GM12878 (cell line): ENCODE data around the gene DDX51. TPM values are rescaled to one million over a fixed set of nuclear protein-coding genes. Genes with fewer than 3 reads are reported as not detected.
A peak's percentile ranks its signal among the peaks of the same experiment; 100 is the strongest.

Experiments
- ATAC-seq: fragments of 200-7000 bp; cut with Tn5 transposase; 3 replicates; pipeline ENCODE4 v1.9.1; 2020; ENCODE audit warnings: mild to moderate bottlenecking, moderate library complexity
- BruUV-seq: library from RNA; stranded (reverse); fragments of 400-500 nt; replicated peaks from 2 replicates; lab custom pipeline; 2021; lab: Mats Ljungman, UMichigan
- CTCF ChIA-PET: fragments of 300-600 bp; sonication (Branson Sonifier 250); formaldehyde crosslinking; extraction: SDS; loops from one replicate; lab custom pipeline; 2021; ENCODE audit warnings: inconsistent platforms; lab: Yijun Ruan, JAX
- POLR2A ChIA-PET: fragments of 350-600 bp; formaldehyde crosslinking; extraction: SDS; loops from one replicate; lab custom pipeline; 2021; ENCODE audit warnings: inconsistent platforms; lab: Charles Lee
- RAD21 ChIA-PET: fragments of 300-600 bp; sonication (Branson Sonifier 250); formaldehyde crosslinking; loops from one replicate; lab custom pipeline; 2023; ENCODE audit warnings: antibody characterized with exemption; ENCODE audit not compliant: unreplicated experiment; lab: Charles Lee
- SMC1A ChIA-PET: fragments of 300-600 bp; sonication (Branson Sonifier 250); formaldehyde crosslinking; loops from one replicate; lab custom pipeline; 2023; ENCODE audit not compliant: unreplicated experiment, uncharacterized antibody; lab: Charles Lee
- DNase-seq: peaks from one replicate; pipeline ENCODE4 v3.0.0-alpha.2; 2011; ENCODE audit warnings: low read depth, low spot score
- FAIRE-seq: peaks from 3 replicates; lab custom pipeline; 2011; peaks lifted over from hg19 to GRCh38; lab: Jason Lieb, UNC
- H2AFZ ChIP-seq: 2 replicates; pipeline ENCODE4 v1.6.0; 2011; ENCODE audit warnings: low read depth, low read length, control low read depth; ENCODE audit not compliant: control insufficient read depth
- H3K27ac ChIP-seq: 2 replicates; pipeline ENCODE4 v1.5.1; 2011; ENCODE audit warnings: control low read depth; ENCODE audit not compliant: control insufficient read depth, insufficient read depth
- H3K27me3 ChIP-seq, 2 experiments: replicated peaks in 1 of 2; 2 replicates each; pipeline versions ENCODE4 v1.6.0 to v1.6.1; 2011; ENCODE audit warnings: low read length in 1 of 2; ENCODE audit not compliant: control insufficient read depth in 2 of 2, insufficient read depth in 2 of 2
- H3K36me3 ChIP-seq, 2 experiments: 2 replicates each; pipeline ENCODE4 v1.5.1; 2011; ENCODE audit warnings: low read length in 1 of 2; ENCODE audit not compliant: control insufficient read depth in 2 of 2, insufficient read depth in 2 of 2
- H3K4me1 ChIP-seq: 2 replicates; pipeline ENCODE4 v1.6.1; 2011; ENCODE audit warnings: mild to moderate bottlenecking, low read length, moderate library complexity, mixed read lengths; ENCODE audit not compliant: control insufficient read depth, insufficient read depth
- H3K4me2 ChIP-seq: 2 replicates; pipeline ENCODE4 v1.6.0; 2011; ENCODE audit warnings: control low read depth; ENCODE audit not compliant: control insufficient read depth, insufficient read depth
- H3K4me3 ChIP-seq: fragments of 200-600 bp; sonication (generic); 2 replicates; pipeline ENCODE4 v1.5.1; 2016
- H3K79me2 ChIP-seq: 2 replicates; pipeline ENCODE4 v1.6.0; 2011; ENCODE audit warnings: low read length; ENCODE audit not compliant: control insufficient read depth, insufficient read depth
- H3K9ac ChIP-seq: 2 replicates; pipeline ENCODE4 v1.8.0; 2011; ENCODE audit warnings: low read length, control low read depth, mixed read lengths; ENCODE audit not compliant: control insufficient read depth, insufficient read depth
- H3K9me3 ChIP-seq: replicated peaks from 3 replicates; pipeline ENCODE4 v1.5.1; 2011; ENCODE audit warnings: mild to moderate bottlenecking, low read length; ENCODE audit not compliant: control insufficient read depth, insufficient read depth
- H4K20me1 ChIP-seq: 2 replicates; pipeline ENCODE4 v1.6.0; 2011; ENCODE audit not compliant: control insufficient read depth, insufficient read depth
- HDGF ChIP-seq: fragments of 450-650 bp; IDR thresholded peaks from 2 replicates; pipeline ENCODE4 v1.6.1; 2016; ENCODE audit warnings: antibody characterized with exemption
- ZNF384 ChIP-seq: IDR thresholded peaks from 2 replicates; pipeline ENCODE4 v1.6.1; 2012; ENCODE audit warnings: low read depth, mild to moderate bottlenecking, low read length, improper control_type of control experiment, borderline replicate concordance
- WGBS: methylation state at CpG from one replicate; pipeline ENCODE4 v1.1.6; 2016; ENCODE audit warnings: low lambda C conversion rate; ENCODE audit not compliant: insufficient replicate concordance, insufficient coverage; ENCODE audit errors: missing lambda C conversion rate; 5-methylcytosine and 5-hydroxymethylcytosine counted together
- in situ Hi-C: fragments of 300-500 bp; cut with MboI; formaldehyde crosslinking; loops from 9 replicates; pipeline ENCODE4 v1.14.3; 2018; ENCODE audit warnings: mixed read lengths
- intact Hi-C: fragments of 100-400 bp; cut with micrococcal nuclease; formaldehyde crosslinking; loops from one replicate; pipeline ENCODE4 v1.14.2; 2022; ENCODE audit not compliant: unreplicated experiment
- polyA plus RNA-seq, 11 experiments: library from polyadenylated mRNA; depleted of rRNA in 4 of 11; unstranded in 6 of 11; stranded (reverse) in 5 of 11; fragments of >200 nt; fragmentation: Nextera tagmentation in 4 of 11; fragmentation: Illumina TruSeq in 1 of 11; extraction: Ambion mirVana in 4 of 11; extraction: Trizol in 1 of 11; gene quantifications; 1 replicate in 1 of 11; 2 replicates in 10 of 11; pipeline versions ENCODE4 v1.2.1 to v1.2.3, GENCODE V29; 2011 to 2016; ENCODE audit warnings: inconsistent platforms in 2 of 11, missing spikeins in 2 of 11, low read depth in 1 of 11
- total RNA-seq, 4 experiments: library from RNA; depleted of rRNA in 3 of 4; stranded (reverse); fragments of >200 nt in 3 of 4; fragmentation: Illumina TruSeq in 1 of 4; extraction: Trizol in 1 of 4; gene quantifications; 2 replicates each; pipeline versions ENCODE4 v1.2.1 to v1.2.3, GENCODE V29; 2013 to 2021
- TF ChIP-seq, protein P1 (sequence below): fragments of 450-650 bp; IDR thresholded peaks from 2 replicates; pipeline ENCODE4 v1.6.1; 2014; ENCODE audit warnings: mild to moderate bottlenecking
- TF ChIP-seq, protein P2 (sequence below): fragments of 450-650 bp; IDR thresholded peaks from 2 replicates; pipeline ENCODE4 v1.6.1; 2017; ENCODE audit warnings: low read depth, mild to moderate bottlenecking, moderate library complexity
- TF ChIP-seq, protein P3 (sequence below): IDR thresholded peaks from 2 replicates; pipeline ENCODE4 v1.6.1; 2012; ENCODE audit warnings: low read depth, low read length, improper control_type of control experiment

Gene DDX51
- total and polyA plus RNA-seq, 10 of the 15 experiments (the other 5 are each of a cell fraction or from before 2014, with no cell fraction given): 0.97 to 29.1 (median 9.8) TPM

DNA sequence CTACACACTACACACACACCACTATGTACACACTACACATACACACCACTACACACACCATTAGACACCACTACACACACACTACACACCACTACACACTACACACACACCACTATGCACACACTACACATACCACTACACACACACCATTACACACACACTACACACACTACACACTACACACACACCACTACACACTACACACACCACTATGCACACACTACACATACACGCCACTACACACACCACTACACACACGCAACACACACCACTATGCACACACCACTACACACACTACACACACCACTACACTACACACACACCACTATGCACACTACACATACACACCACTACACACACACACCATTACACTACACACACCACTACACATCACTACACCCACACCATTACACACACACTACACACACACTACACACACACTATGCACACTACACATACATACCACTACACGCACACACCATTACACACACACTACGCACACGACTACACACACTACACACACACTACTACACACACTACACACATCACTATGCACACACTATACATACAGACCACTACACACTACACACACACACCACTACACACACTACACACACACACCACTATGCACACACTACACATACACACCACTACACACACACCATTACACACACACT is 13.8 kb upstream of the DDX51 start:
- Histone ChIP-seq H3K9ac (no peak overlapping the region), H2AFZ (no peak overlapping the region), H3K4me1 (no peaks in the 10 kb centered on the region), H3K27ac (no peak overlapping the region), H3K79me2 (no peaks in the 10 kb centered on the region), H3K27me3 (no peaks in the 10 kb centered on the region), H4K20me1 (no peaks in the 10 kb centered on the region), H3K4me2 (no peak overlapping the region), H3K36me3 (peaks cover 3 to 7% of the 10 kb centered on the region in 2 experiments), H3K9me3 (peaks cover 8% of the 10 kb centered on the region), H3K4me3 (no peak overlapping the region)
- ChIA-PET POLR2A (no interaction called here), CTCF (no interaction called here), SMC1A (no interaction called here), RAD21 (no interaction called here)
- 98% methylated on average over 5 of the region's 5 CpGs for whole genome bisulfite sequencing
- in situ Hi-C loops (no loop called here), intact Hi-C loops (no loop called here)
- no TSS peak for BruUV-seq
- FAIRE-seq (peak; percentile 84), DNase-seq (no peak), ATAC-seq (no peak)
- TF ChIP-seq, protein P1, sequence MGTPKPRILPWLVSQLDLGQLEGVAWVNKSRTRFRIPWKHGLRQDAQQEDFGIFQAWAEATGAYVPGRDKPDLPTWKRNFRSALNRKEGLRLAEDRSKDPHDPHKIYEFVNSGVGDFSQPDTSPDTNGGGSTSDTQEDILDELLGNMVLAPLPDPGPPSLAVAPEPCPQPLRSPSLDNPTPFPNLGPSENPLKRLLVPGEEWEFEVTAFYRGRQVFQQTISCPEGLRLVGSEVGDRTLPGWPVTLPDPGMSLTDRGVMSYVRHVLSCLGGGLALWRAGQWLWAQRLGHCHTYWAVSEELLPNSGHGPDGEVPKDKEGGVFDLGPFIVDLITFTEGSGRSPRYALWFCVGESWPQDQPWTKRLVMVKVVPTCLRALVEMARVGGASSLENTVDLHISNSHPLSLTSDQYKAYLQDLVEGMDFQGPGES: no peak
- TF ChIP-seq HDGF (0 out of 2 replicates have a peak, but pooled peaks have one; percentile 35), ZNF384 (no peak)
- TF ChIP-seq, protein P2, sequence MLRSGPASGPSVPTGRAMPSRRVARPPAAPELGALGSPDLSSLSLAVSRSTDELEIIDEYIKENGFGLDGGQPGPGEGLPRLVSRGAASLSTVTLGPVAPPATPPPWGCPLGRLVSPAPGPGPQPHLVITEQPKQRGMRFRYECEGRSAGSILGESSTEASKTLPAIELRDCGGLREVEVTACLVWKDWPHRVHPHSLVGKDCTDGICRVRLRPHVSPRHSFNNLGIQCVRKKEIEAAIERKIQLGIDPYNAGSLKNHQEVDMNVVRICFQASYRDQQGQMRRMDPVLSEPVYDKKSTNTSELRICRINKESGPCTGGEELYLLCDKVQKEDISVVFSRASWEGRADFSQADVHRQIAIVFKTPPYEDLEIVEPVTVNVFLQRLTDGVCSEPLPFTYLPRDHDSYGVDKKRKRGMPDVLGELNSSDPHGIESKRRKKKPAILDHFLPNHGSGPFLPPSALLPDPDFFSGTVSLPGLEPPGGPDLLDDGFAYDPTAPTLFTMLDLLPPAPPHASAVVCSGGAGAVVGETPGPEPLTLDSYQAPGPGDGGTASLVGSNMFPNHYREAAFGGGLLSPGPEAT: no peak
- TF ChIP-seq, protein P3, sequence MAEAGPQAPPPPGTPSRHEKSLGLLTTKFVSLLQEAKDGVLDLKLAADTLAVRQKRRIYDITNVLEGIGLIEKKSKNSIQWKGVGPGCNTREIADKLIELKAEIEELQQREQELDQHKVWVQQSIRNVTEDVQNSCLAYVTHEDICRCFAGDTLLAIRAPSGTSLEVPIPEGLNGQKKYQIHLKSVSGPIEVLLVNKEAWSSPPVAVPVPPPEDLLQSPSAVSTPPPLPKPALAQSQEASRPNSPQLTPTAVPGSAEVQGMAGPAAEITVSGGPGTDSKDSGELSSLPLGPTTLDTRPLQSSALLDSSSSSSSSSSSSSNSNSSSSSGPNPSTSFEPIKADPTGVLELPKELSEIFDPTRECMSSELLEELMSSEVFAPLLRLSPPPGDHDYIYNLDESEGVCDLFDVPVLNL: no peak
